ENCODE measurements around the gene SULF2.

GRCh38 chr20:47729472-47729871, 55.8 kb downstream of the SULF2 start:
- TF ChIP-seq, protein P1, sequence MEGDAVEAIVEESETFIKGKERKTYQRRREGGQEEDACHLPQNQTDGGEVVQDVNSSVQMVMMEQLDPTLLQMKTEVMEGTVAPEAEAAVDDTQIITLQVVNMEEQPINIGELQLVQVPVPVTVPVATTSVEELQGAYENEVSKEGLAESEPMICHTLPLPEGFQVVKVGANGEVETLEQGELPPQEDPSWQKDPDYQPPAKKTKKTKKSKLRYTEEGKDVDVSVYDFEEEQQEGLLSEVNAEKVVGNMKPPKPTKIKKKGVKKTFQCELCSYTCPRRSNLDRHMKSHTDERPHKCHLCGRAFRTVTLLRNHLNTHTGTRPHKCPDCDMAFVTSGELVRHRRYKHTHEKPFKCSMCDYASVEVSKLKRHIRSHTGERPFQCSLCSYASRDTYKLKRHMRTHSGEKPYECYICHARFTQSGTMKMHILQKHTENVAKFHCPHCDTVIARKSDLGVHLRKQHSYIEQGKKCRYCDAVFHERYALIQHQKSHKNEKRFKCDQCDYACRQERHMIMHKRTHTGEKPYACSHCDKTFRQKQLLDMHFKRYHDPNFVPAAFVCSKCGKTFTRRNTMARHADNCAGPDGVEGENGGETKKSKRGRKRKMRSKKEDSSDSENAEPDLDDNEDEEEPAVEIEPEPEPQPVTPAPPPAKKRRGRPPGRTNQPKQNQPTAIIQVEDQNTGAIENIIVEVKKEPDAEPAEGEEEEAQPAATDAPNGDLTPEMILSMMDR (conservative IDR thresholded peaks at IDR 0.05 in 1 of 2, IDR thresholded peaks at IDR 0.05 in 1 of 2; ENCODE audit: extremely low read depth in 1 of 2, insufficient read depth in 1 of 2, low read depth in 1 of 2, low read length in 2 of 2) = no peak
- TF ChIP-seq EZH2 (IDR thresholded peaks at IDR 0.05; ENCODE audit: borderline replicate concordance, low read length) = no peak
